Aorta (tissue), 5 donors: ENCODE results near the gene PTPRN2. TPM values are rescaled to one million over a fixed set of nuclear protein-coding genes. Genes with fewer than 3 reads are reported as not detected.
A peak's percentile ranks its signal among the peaks of the same experiment; 100 is the strongest.
"Not testable (repeated sequence)": the region's sequence is repeated elsewhere in the genome, so short reads cannot be mapped to it uniquely, and the experiment has no call there.

Experiments
- ATAC-seq: fragments of 200-7000 bp; cut with Tn5 transposase; one replicate; pipeline ENCODE4 v1.9.1; 2022; ENCODE audit warnings: moderate library complexity; ENCODE audit not compliant: low FRiP score
- DNase-seq, 2 donors: peaks; one replicate each; pipeline ENCODE4 v3.0.0-alpha.2; 2020
- H3K27ac ChIP-seq, 2 donors: one replicate each; pipeline ENCODE4 v1.5.1; 2013; ENCODE audit warnings: low read length in 2 of 2, mild to moderate bottlenecking in 2 of 2, moderate library complexity in 2 of 2, control low read depth in 1 of 2, inconsistent platforms in 1 of 2, low read depth in 1 of 2
- H3K27me3 ChIP-seq, 2 donors: one replicate each; pipeline ENCODE4 v1.6.1; 2013; ENCODE audit warnings: control low read depth in 1 of 2, low read length in 1 of 2, mild to moderate bottlenecking in 1 of 2, moderate library complexity in 1 of 2; ENCODE audit not compliant: insufficient read depth in 2 of 2, control insufficient read depth in 1 of 2
- H3K36me3 ChIP-seq, 2 donors: one replicate each; pipeline ENCODE4 v1.6.1; 2013; ENCODE audit warnings: control low read depth in 1 of 2, low read length in 1 of 2, mild to moderate bottlenecking in 1 of 2; ENCODE audit not compliant: insufficient read depth in 2 of 2, control insufficient read depth in 1 of 2
- H3K4me1 ChIP-seq, 2 donors: one replicate each; pipeline ENCODE4 v1.6.1; 2013; ENCODE audit warnings: low read length in 2 of 2, control low read depth in 1 of 2, mild to moderate bottlenecking in 1 of 2, moderate library complexity in 1 of 2; ENCODE audit not compliant: insufficient read depth in 2 of 2, control insufficient read depth in 1 of 2
- H3K4me3 ChIP-seq, 2 donors: one replicate each; pipeline ENCODE4 v1.5.1; 2013; ENCODE audit warnings: low read length in 2 of 2, control low read depth in 1 of 2, mild to moderate bottlenecking in 1 of 2
- H3K9me3 ChIP-seq: one replicate; pipeline ENCODE4 v1.6.1; 2013; ENCODE audit warnings: mild to moderate bottlenecking, low read length; ENCODE audit not compliant: control insufficient read depth
- WGBS, 2 donors: extraction: QIAGEN DNeasy Blood & Tissue Kit; methylation state at CpG; one replicate each; pipeline ENCODE4 v1.1.7; 2013; 5-methylcytosine and 5-hydroxymethylcytosine counted together
- intact Hi-C, 2 donors: fragments of 100-400 bp; cut with DNase I; formaldehyde crosslinking; loops; one replicate each; pipeline versions ENCODE4 v1.14.2 to v1.15.0; 2022
- polyA plus RNA-seq, 2 donors: library from polyadenylated mRNA; stranded (reverse); fragments of 200-250 nt; gene quantifications; one replicate each; pipeline ENCODE4 v1.2.3, GENCODE V29; 2013
- total RNA-seq, 2 donors: library from RNA; stranded (reverse); fragmentation: NEBNext Ultra II Directional; extraction: Animal tissue kit (Norgen Biotek cat#: 25700); gene quantifications; one replicate each; pipeline ENCODE4 v1.2.1, GENCODE V29; 2021
- donor health status: healthy with polysubstance abuse.
- donor health status: Bipolar disorder and iron deficiency.
- donor health status: DM: no; HTN: no; CAD: no.
- donor health status: DM: no; HTN: no; CAD: no.
- donor health status: DM: yes; HTN: yes; CAD: no.

PTPRN2 gene
- total and polyA plus RNA-seq, 4 donors, result 0.67 to 3.3 (median 1.4) TPM

- Histone ChIP-seq H3K4me1 (no peaks in the 10 kb centered on the region), H3K27me3 (no peaks in the 10 kb centered on the region), H3K4me3 (no peak overlapping the region), H3K27ac (no peak overlapping the region), H3K9me3 (no peaks in the 10 kb centered on the region), H3K36me3 (no peaks in the 10 kb centered on the region)
- intact Hi-C loops, result no loop called here
- peak; percentile 29 to 58 for DNase-seq
- no peak for ATAC-seq
- WGBS, 2 donors, result 80% methylated on average over 15 to 22 of the region's 22 CpGs
Observed at GRCh38 chr7:158275711-158276413, 311.8 kb downstream of the PTPRN2 start.

- ATAC-seq (no peak), DNase-seq (peak; percentile 16 to 47)
- no peak overlapping the region for H3K4me3 ChIP-seq
- H3K4me1 ChIP-seq, result no peaks in the 10 kb centered on the region
- no peaks in the 10 kb centered on the region for H3K9me3 ChIP-seq
- H3K36me3 ChIP-seq, result no peaks in the 10 kb centered on the region
- H3K27ac ChIP-seq, result no peak overlapping the region
- H3K27me3 ChIP-seq, result no peaks in the 10 kb centered on the region
- 71 to 76% methylated on average over 12 of the region's 12 CpGs for WGBS, 2 donors
- intact Hi-C loops, result no loop called here
Observed at GRCh38 chr7:158274996-158275395, 312.6 kb downstream of the PTPRN2 start.

GRCh38 chr7:158274404-158274811 lies 313.2 kb downstream of the PTPRN2 start:
- Histone ChIP-seq H3K27ac (no peak overlapping the region), H3K4me1 (no peaks in the 10 kb centered on the region), H3K9me3 (no peaks in the 10 kb centered on the region), H3K27me3 (no peaks in the 10 kb centered on the region), H3K36me3 (no peaks in the 10 kb centered on the region), H3K4me3 (no peak overlapping the region)
- WGBS, 2 donors, result 86 to 87% methylated on average over 19 to 21 of the region's 21 CpGs
- intact Hi-C loops, result no loop called here
- ATAC-seq (no peak), DNase-seq (peak; percentile 24 to 52)

- H3K27ac ChIP-seq, H3K4me3 ChIP-seq, H3K9me3 ChIP-seq, H3K4me1 ChIP-seq, H3K27me3 ChIP-seq, intact Hi-C loops, H3K36me3 ChIP-seq, ATAC-seq: not testable (repeated sequence)
- peak; percentile 37 to 75 for DNase-seq
- 92 to 93% methylated on average over 38 of the region's 38 CpGs for WGBS, 2 donors
Observed at GRCh38 chr7:158273756-158274342, 313.8 kb downstream of the PTPRN2 start.

DNA sequence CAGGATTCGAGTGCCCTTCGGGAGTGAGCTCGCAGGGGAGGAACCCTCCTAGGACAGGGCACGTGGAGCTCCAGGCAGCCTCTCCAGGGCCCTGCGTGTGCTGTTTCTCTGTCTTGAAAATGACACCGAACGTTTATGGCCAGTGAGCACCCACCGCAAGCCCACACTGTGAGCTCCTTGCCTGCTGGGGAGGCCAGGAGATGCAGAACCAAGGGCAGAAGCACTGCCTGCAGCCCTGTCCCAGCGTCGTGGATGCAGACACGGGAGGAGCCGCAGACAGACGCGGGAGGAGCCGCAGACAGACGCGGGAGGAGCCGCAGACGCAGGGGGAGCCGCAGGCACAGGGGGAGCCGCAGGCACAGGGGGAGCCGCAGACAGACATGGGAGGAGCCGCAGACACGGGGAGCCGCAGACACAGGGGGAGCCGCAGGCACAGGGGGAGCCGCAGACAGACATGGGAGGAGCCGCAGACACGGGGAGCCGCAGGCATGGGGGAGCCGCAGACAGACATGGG lies 314.4 kb downstream of the PTPRN2 start:
- ATAC-seq, result no peak
- no peaks in the 10 kb centered on the region for H3K27me3 ChIP-seq
- intact Hi-C loops, result no loop called here
- no peaks in the 10 kb centered on the region for H3K36me3 ChIP-seq
- no peak overlapping the region for H3K4me3 ChIP-seq
- H3K9me3 ChIP-seq, result no peaks in the 10 kb centered on the region
- 82 to 90% methylated on average over 31 of the region's 31 CpGs for WGBS, 2 donors
- H3K27ac ChIP-seq, result no peak overlapping the region
- no peaks in the 10 kb centered on the region for H3K4me1 ChIP-seq
- peak; percentile 44 to 57 for DNase-seq

GRCh38 chr7:158272509-158273137 lies 315.0 kb downstream of the PTPRN2 start:
- DNase-seq (peak in 1 of 2 donors; percentile 61), ATAC-seq (no peak)
- H3K27me3 ChIP-seq, result no peaks in the 10 kb centered on the region
- 91 to 92% methylated on average over 15 of the region's 15 CpGs for WGBS, 2 donors
- H3K4me1 ChIP-seq, result no peaks in the 10 kb centered on the region
- H3K36me3 ChIP-seq, result no peaks in the 10 kb centered on the region
- intact Hi-C loops, result no loop called here
- no peak overlapping the region for H3K27ac ChIP-seq
- H3K9me3 ChIP-seq, result no peaks in the 10 kb centered on the region
- H3K4me3 ChIP-seq, result no peak overlapping the region

DNA sequence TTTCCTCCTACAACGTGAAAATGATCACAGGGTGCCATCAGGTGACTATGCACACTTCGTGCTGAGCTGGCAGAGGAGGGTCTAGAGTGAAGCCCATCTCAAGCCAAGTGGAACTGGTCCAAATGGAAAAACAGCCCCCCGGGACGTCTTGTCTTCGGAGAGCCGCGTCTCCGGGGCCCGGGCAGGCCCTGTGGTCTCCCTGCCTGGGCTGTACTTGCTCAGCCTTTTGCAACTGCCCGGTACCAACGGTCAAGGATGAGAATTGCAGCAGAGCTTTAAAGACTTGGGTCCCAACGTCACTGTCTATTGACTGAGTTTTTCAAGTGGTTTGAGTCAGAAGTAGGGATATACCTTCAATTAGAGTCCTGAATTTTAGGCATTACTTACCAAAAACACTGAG lies 315.5 kb downstream of the PTPRN2 start:
- 84 to 88% methylated on average over 12 of the region's 12 CpGs for WGBS, 2 donors
- ATAC-seq, result no peak
- Histone ChIP-seq H3K4me1 (no peaks in the 10 kb centered on the region), H3K27ac (no peak overlapping the region), H3K9me3 (no peaks in the 10 kb centered on the region), H3K27me3 (no peaks in the 10 kb centered on the region), H3K4me3 (no peak overlapping the region), H3K36me3 (no peaks in the 10 kb centered on the region)
- intact Hi-C loops, result no loop called here
- peak; percentile 17 to 31 for DNase-seq

DNA sequence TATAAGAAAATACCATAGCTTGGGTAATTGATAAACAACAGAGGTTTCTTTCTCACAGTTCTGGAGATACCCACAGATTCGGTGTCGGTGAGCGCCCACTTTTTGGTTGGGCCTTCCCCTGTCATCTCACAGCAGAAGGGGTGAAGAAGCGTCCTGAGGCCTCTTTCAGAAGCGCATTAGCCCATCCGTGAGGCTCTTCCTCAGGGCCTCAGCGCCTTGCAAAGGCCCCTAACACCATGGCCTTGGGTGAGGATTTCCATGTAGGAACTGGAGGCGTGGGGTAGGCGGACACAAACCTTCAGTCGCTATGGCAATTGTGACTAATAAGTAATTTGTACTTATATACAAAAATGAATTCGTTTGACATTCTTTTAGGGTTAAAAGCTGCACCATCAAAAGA lies 316.0 kb downstream of the PTPRN2 start:
- DNase-seq, result peak in 1 of 2 donors; percentile 17
- Histone ChIP-seq H3K36me3 (no peaks in the 10 kb centered on the region), H3K4me1 (no peaks in the 10 kb centered on the region), H3K27ac (no peak overlapping the region), H3K9me3 (no peaks in the 10 kb centered on the region), H3K27me3 (no peaks in the 10 kb centered on the region), H3K4me3 (no peak overlapping the region)
- 87 to 89% methylated on average over 11 of the region's 11 CpGs for WGBS, 2 donors
- no peak for ATAC-seq
- intact Hi-C loops, result no loop called here
